ENCODE data around the gene PPIL6.

The PPIL6 gene

GRCh38 chr6:109440331-109441068 lies at the start of gene PPIL6, which contains the start of gene SMPD2:
TSS of gene PPIL6 (minus strand) at chr6:109440628. CDS start at chr6:109440590, 38 bp downstream.
TSS of gene SMPD2 (plus strand) at chr6:109440724. CDS start at chr6:109441122, 398 bp downstream.
- peak; percentile 87 for DNase-seq

- DNase-seq = no peak
Observed at GRCh38 chr6:109488001-109488400, 47.6 kb upstream of the PPIL6 start.

GRCh38 chr6:109486068-109486467 lies 45.6 kb upstream of the PPIL6 start:
- DNase-seq = no peak

- DNase-seq = no peak
Observed at GRCh38 chr6:109485266-109485935, 45.0 kb upstream of the PPIL6 start.

GRCh38 chr6:109484122-109484521 lies 43.7 kb upstream of the PPIL6 start:
- no peak for DNase-seq

- no peak for DNase-seq
Observed at GRCh38 chr6:109483735-109484057, 43.3 kb upstream of the PPIL6 start.

GRCh38 chr6:109482905-109483734 lies 42.7 kb upstream of the PPIL6 start, which contains the start of gene ZBTB24:
TSS of gene ZBTB24 (minus strand) at chr6:109483219. CDS start at chr6:109482026, 1,193 bp downstream.
- peak; percentile 93 for DNase-seq

- no peak for DNase-seq
Observed at GRCh38 chr6:109480993-109481480, 40.6 kb upstream of the PPIL6 start.

GRCh38 chr6:109478841-109479624 lies 38.6 kb upstream of the PPIL6 start:
- DNase-seq = no peak

GRCh38 chr6:109478222-109478805 lies 37.9 kb upstream of the PPIL6 start:
- no peak for DNase-seq

GRCh38 chr6:109477725-109478124 lies 37.3 kb upstream of the PPIL6 start:
- no peak for DNase-seq

- DNase-seq = no peak
Observed at GRCh38 chr6:109477184-109477583, 36.8 kb upstream of the PPIL6 start.

GRCh38 chr6:109475625-109476024 lies 35.2 kb upstream of the PPIL6 start:
- no peak for DNase-seq

GRCh38 chr6:109474995-109475394 lies 34.6 kb upstream of the PPIL6 start:
- no peak for DNase-seq

GRCh38 chr6:109473120-109473519 lies 32.7 kb upstream of the PPIL6 start:
- no peak for DNase-seq

GRCh38 chr6:109472132-109472995 lies 31.9 kb upstream of the PPIL6 start:
- DNase-seq = no peak

- DNase-seq = no peak
Observed at GRCh38 chr6:109471105-109471810, 30.8 kb upstream of the PPIL6 start.

- no peak for DNase-seq
Observed at GRCh38 chr6:109469591-109470189, 29.3 kb upstream of the PPIL6 start.

- DNase-seq = no peak
Observed at GRCh38 chr6:109467696-109468095, 27.3 kb upstream of the PPIL6 start.

Measured in CD4-positive, alpha-beta T cell treated with Interleukin-15 for 1 hour (primary cell).